ENCODE results near the gene KIF26B. TPM values are rescaled to one million over a fixed set of nuclear protein-coding genes. Genes with fewer than 3 reads are reported as not detected.

Gene KIF26B
- total RNA-seq, 4 donors from 2014 or later, result 0.20 to 0.79 (median 0.41) TPM; not detected in 1

DNA sequence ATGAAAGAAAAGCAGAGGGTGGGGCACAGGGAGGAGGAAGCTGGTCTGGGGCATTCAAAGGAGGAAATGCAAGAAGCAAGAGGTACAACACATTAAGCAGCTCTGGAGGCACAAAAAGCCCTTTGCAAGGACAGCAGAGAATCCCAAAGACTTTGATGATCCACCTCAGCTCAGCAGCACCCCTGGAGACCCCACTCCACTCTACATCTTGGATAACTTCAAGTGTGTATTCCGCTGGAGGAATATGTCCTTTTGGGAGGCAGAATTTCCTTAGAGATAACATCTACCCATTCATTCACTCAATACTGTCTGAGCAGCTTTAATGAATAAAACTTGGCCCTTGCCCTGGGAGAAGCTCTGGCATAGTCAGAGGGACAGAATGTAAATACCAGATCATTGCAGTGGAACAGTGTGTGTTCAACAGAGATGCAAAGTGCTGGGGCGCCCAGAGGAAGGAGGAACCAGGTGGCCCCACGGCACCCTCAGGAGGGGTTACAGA is 599.7 kb downstream of the KIF26B start:
- no peak for DNase-seq
- H3K4me3 ChIP-seq, result no peak overlapping the region
- in situ Hi-C loops (cut with MboI; ENCODE audit: low pct_ligation_motif_present in 1 of 4, low pct_unique_long_range_greater_than_20kb in 1 of 4, low sequenced_read_pairs in 3 of 4), result no loop called here
- H3K36me3 ChIP-seq, result no peaks in the 10 kb centered on the region
- H3K27ac ChIP-seq, result no peak overlapping the region
- H3K27me3 ChIP-seq, result no peaks in the 10 kb centered on the region
- TF ChIP-seq EP300 (IDR thresholded peaks at IDR 0.05; ENCODE audit: low read depth) (no peak), POLR2A (IDR thresholded peaks at IDR 0.05) (no peak), POLR2AphosphoS5 (IDR thresholded peaks at IDR 0.05) (no peak)
- TF ChIP-seq, protein P1, sequence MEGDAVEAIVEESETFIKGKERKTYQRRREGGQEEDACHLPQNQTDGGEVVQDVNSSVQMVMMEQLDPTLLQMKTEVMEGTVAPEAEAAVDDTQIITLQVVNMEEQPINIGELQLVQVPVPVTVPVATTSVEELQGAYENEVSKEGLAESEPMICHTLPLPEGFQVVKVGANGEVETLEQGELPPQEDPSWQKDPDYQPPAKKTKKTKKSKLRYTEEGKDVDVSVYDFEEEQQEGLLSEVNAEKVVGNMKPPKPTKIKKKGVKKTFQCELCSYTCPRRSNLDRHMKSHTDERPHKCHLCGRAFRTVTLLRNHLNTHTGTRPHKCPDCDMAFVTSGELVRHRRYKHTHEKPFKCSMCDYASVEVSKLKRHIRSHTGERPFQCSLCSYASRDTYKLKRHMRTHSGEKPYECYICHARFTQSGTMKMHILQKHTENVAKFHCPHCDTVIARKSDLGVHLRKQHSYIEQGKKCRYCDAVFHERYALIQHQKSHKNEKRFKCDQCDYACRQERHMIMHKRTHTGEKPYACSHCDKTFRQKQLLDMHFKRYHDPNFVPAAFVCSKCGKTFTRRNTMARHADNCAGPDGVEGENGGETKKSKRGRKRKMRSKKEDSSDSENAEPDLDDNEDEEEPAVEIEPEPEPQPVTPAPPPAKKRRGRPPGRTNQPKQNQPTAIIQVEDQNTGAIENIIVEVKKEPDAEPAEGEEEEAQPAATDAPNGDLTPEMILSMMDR (IDR thresholded peaks at IDR 0.05), result no peak
- intact Hi-C loops (cut with DNase I; ENCODE audit: low total_unique reads), result no loop called here
- peaks cover 5 to 7% of the 10 kb centered on the region in 2 donors for H3K9me3 ChIP-seq
- 96% methylated on average over 3 of the region's 3 CpGs; no CpG with 5 or more reads in 1 of the 2 donors for WGBS, 2 donors (ENCODE audit: low coverage in 1 of 2)
- H3K4me1 ChIP-seq, result no peaks in the 10 kb centered on the region

Small RNA genes within 50 kb of the gene (small RNA-seq; reads per million reads assigned to genes)
- gene DNAJC19P8, result 0 reads per million in 4 donors
- 0 reads per million in 4 donors for gene RNU1-132P

Measured in transverse colon (tissue), 4 donors.